ENCODE data around the gene MBOAT2. TPM values are rescaled to one million over a fixed set of nuclear protein-coding genes. Genes with fewer than 3 reads are reported as not detected.

MBOAT2 gene
- polyA plus RNA-seq, 1 donor (not counting 4 experiments of a cell fraction or from before 2014, with no cell fraction given), result 121 TPM

- Histone ChIP-seq H3K9me1 (ENCODE audit: control insufficient read depth, extremely low read depth, insufficient read depth, low read length) (no peaks in the 10 kb centered on the region), H3K4me1 (ENCODE audit: control insufficient read depth, extremely low read depth, insufficient read depth, low read length) (peaks cover 8% of the 10 kb centered on the region), H3K9me3 (ENCODE audit: control insufficient read depth, low read depth, low read length) (no peaks in the 10 kb centered on the region), H3K27me3 (ENCODE audit: control insufficient read depth, extremely low read depth, insufficient read depth, low read length) (no peaks in the 10 kb centered on the region), H4K20me1 (ENCODE audit: control insufficient read depth, extremely low read depth, insufficient read depth, low read length) (no peaks in the 10 kb centered on the region), H2AFZ (ENCODE audit: control insufficient read depth, low read length) (no peak overlapping the region), H3K79me2 (ENCODE audit: control insufficient read depth, insufficient read depth, low read length) (peaks cover 3% of the 10 kb centered on the region), H3K27ac (ENCODE audit: control insufficient read depth, insufficient read depth, low read length) (no peak overlapping the region), H3K9ac (ENCODE audit: control insufficient read depth, extremely low read depth, insufficient read depth, low read length) (no peak overlapping the region), H3K36me3 (ENCODE audit: control insufficient read depth in 2 of 2, extremely low read depth in 1 of 2, insufficient read depth in 2 of 2, low read length in 2 of 2) (peaks cover 5 to 10% of the 10 kb centered on the region in 2 experiments), H3K4me3 (ENCODE audit: control insufficient read depth in 2 of 3, extremely low read depth in 1 of 3, insufficient read depth in 2 of 3, low read depth in 1 of 3, low read length in 3 of 3) (no peak overlapping the region), H3K4me2 (ENCODE audit: control insufficient read depth, extremely low read depth, insufficient read depth, low read depth, low read length) (no peak overlapping the region)
- dilution Hi-C loops (cut with MboI; ENCODE audit: extremely low pct_ligation_motif_present, low sequenced_read_pairs), result no loop called here
- no peak for TF ChIP-seq EZH2 (IDR thresholded peaks at IDR 0.05; ENCODE audit: low read length)
- TF ChIP-seq, protein P1, sequence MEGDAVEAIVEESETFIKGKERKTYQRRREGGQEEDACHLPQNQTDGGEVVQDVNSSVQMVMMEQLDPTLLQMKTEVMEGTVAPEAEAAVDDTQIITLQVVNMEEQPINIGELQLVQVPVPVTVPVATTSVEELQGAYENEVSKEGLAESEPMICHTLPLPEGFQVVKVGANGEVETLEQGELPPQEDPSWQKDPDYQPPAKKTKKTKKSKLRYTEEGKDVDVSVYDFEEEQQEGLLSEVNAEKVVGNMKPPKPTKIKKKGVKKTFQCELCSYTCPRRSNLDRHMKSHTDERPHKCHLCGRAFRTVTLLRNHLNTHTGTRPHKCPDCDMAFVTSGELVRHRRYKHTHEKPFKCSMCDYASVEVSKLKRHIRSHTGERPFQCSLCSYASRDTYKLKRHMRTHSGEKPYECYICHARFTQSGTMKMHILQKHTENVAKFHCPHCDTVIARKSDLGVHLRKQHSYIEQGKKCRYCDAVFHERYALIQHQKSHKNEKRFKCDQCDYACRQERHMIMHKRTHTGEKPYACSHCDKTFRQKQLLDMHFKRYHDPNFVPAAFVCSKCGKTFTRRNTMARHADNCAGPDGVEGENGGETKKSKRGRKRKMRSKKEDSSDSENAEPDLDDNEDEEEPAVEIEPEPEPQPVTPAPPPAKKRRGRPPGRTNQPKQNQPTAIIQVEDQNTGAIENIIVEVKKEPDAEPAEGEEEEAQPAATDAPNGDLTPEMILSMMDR (optimal IDR thresholded peaks at IDR 0.05 in 1 of 3, IDR thresholded peaks at IDR 0.05 in 1 of 3, conservative IDR thresholded peaks at IDR 0.05 in 1 of 3; ENCODE audit: extremely low read depth in 1 of 3, insufficient read depth in 2 of 3, low read length in 3 of 3), result no peak
- DNase-seq (ENCODE audit: low read depth, low spot score) (no peak), FAIRE-seq (peak; percentile 80)
Measured at GRCh38 chr2:8923183-8923582, 80.3 kb downstream of the MBOAT2 start.

GRCh38 chr2:8922431-8922830 is 81.1 kb downstream of the MBOAT2 start:
- no peaks in the 10 kb centered on the region for H4K20me1 ChIP-seq (ENCODE audit: control insufficient read depth, extremely low read depth, insufficient read depth, low read length)
- no peak overlapping the region for H3K9ac ChIP-seq (ENCODE audit: control insufficient read depth, extremely low read depth, insufficient read depth, low read length)
- dilution Hi-C loops (cut with MboI; ENCODE audit: extremely low pct_ligation_motif_present, low sequenced_read_pairs), result no loop called here
- peaks cover 5 to 10% of the 10 kb centered on the region in 2 experiments for H3K36me3 ChIP-seq (ENCODE audit: control insufficient read depth in 2 of 2, extremely low read depth in 1 of 2, insufficient read depth in 2 of 2, low read length in 2 of 2)
- H3K9me3 ChIP-seq (ENCODE audit: control insufficient read depth, low read depth, low read length), result no peaks in the 10 kb centered on the region
- H2AFZ ChIP-seq (ENCODE audit: control insufficient read depth, low read length), result no peak overlapping the region
- peaks cover 8% of the 10 kb centered on the region for H3K4me1 ChIP-seq (ENCODE audit: control insufficient read depth, extremely low read depth, insufficient read depth, low read length)
- H3K9me1 ChIP-seq (ENCODE audit: control insufficient read depth, extremely low read depth, insufficient read depth, low read length), result no peaks in the 10 kb centered on the region
- no peaks in the 10 kb centered on the region for H3K27me3 ChIP-seq (ENCODE audit: control insufficient read depth, extremely low read depth, insufficient read depth, low read length)
- DNase-seq (ENCODE audit: low read depth, low spot score), result no peak
- no peak for TF ChIP-seq EZH2 (IDR thresholded peaks at IDR 0.05; ENCODE audit: low read length)
- TF ChIP-seq, protein P1 (optimal IDR thresholded peaks at IDR 0.05 in 1 of 3, IDR thresholded peaks at IDR 0.05 in 1 of 3, conservative IDR thresholded peaks at IDR 0.05 in 1 of 3; ENCODE audit: extremely low read depth in 1 of 3, insufficient read depth in 2 of 3, low read length in 3 of 3), result no peak
- peaks cover 3% of the 10 kb centered on the region for H3K79me2 ChIP-seq (ENCODE audit: control insufficient read depth, insufficient read depth, low read length)
- H3K4me3 ChIP-seq (ENCODE audit: control insufficient read depth in 2 of 3, extremely low read depth in 1 of 3, insufficient read depth in 2 of 3, low read depth in 1 of 3, low read length in 3 of 3), result no peak overlapping the region
- H3K4me2 ChIP-seq (ENCODE audit: control insufficient read depth, extremely low read depth, insufficient read depth, low read depth, low read length), result no peak overlapping the region
- H3K27ac ChIP-seq (ENCODE audit: control insufficient read depth, insufficient read depth, low read length), result no peak overlapping the region
- FAIRE-seq, result no peak

Measured in keratinocyte (primary cell).